Effector memory CD8-positive, alpha-beta T cell (primary cell): ENCODE results near the gene C12orf57.
A peak's percentile ranks its signal among the peaks of the same experiment; 100 is the strongest.

Experiments
- ATAC-seq: fragments of 150-1000 bp; cut with Tn5 transposase; replicated peaks from 2 replicates; pipeline ENCODE4 v1.10.0; 2021; ENCODE audit warnings: mild to moderate bottlenecking, moderate library complexity
- DNase-seq, 3 experiments: peaks; one replicate each; pipeline ENCODE4 v3.0.0; 2021
- H3K27ac Mint-ChIP-seq, 2 donors: one replicate each; pipeline ENCODE4 v1.8.0; 2022; ENCODE audit warnings: mild to moderate bottlenecking in 2 of 2, mixed read lengths in 2 of 2, moderate library complexity in 2 of 2
- H3K27me3 Mint-ChIP-seq, 2 donors: one replicate each; pipeline ENCODE4 v1.8.0; 2022; ENCODE audit warnings: mixed read lengths in 2 of 2
- H3K36me3 Mint-ChIP-seq: one replicate; pipeline ENCODE4 v1.8.0; 2022; ENCODE audit warnings: mild to moderate bottlenecking, moderate library complexity, mixed read lengths; ENCODE audit not compliant: insufficient read depth
- H3K4me1 Mint-ChIP-seq, 2 donors: one replicate each; pipeline ENCODE4 v1.8.0; 2022; ENCODE audit warnings: low read depth in 2 of 2, mixed read lengths in 2 of 2
- H3K4me3 Mint-ChIP-seq, 2 donors: one replicate each; pipeline ENCODE4 v1.8.0; 2022; ENCODE audit warnings: mild to moderate bottlenecking in 2 of 2, mixed read lengths in 2 of 2, moderate library complexity in 2 of 2
- H3K9me3 Mint-ChIP-seq, 2 donors: one replicate each; pipeline ENCODE4 v1.8.0; 2022; ENCODE audit warnings: mixed read lengths in 2 of 2

Gene C12orf57

GRCh38 chr12:6964605-6965025, 20.8 kb downstream of the C12orf57 start:
- peaks cover 56% of the 10 kb centered on the region for H3K36me3 Mint-ChIP-seq
- H3K4me1 Mint-ChIP-seq: peaks cover 41 to 42% of the 10 kb centered on the region in 2 donors
- H3K27me3 Mint-ChIP-seq: no peaks in the 10 kb centered on the region
- DNase-seq: no peak
- no peaks in the 10 kb centered on the region for H3K9me3 Mint-ChIP-seq
- no peak overlapping the region for H3K4me3 Mint-ChIP-seq
- ATAC-seq: no peak
- peak overlapping the region; percentile 85 to 92 for H3K27ac Mint-ChIP-seq

GRCh38 chr12:6965026-6965661, 21.3 kb downstream of the C12orf57 start:
- DNase-seq (peak; percentile 85 to 88 (median 86)), ATAC-seq (peak; percentile 44)
- Mint-ChIP-seq H3K36me3 (peaks cover 50% of the 10 kb centered on the region), H3K9me3 (no peaks in the 10 kb centered on the region), H3K4me1 (peaks cover 38 to 44% of the 10 kb centered on the region in 2 donors), H3K27me3 (no peaks in the 10 kb centered on the region), H3K4me3 (no peak overlapping the region), H3K27ac (peak overlapping the region; percentile 85 to 92)

- Mint-ChIP-seq H3K27ac (peak overlapping the region; percentile 64 to 92), H3K9me3 (no peaks in the 10 kb centered on the region), H3K36me3 (peaks cover 46% of the 10 kb centered on the region), H3K4me3 (no peak overlapping the region), H3K4me1 (peaks cover 34 to 40% of the 10 kb centered on the region in 2 donors), H3K27me3 (no peaks in the 10 kb centered on the region)
- DNase-seq (no peak), ATAC-seq (no peak)
Measured at GRCh38 chr12:6965714-6966113, 21.9 kb downstream of the C12orf57 start.

- DNase-seq (no peak), ATAC-seq (no peak)
- peaks cover 30 to 36% of the 10 kb centered on the region in 2 donors for H3K4me1 Mint-ChIP-seq
- no peak overlapping the region for H3K4me3 Mint-ChIP-seq
- no peaks in the 10 kb centered on the region for H3K9me3 Mint-ChIP-seq
- H3K27ac Mint-ChIP-seq: peak overlapping the region in 1 of 2 donors; percentile 64
- H3K27me3 Mint-ChIP-seq: no peaks in the 10 kb centered on the region
- peaks cover 42% of the 10 kb centered on the region for H3K36me3 Mint-ChIP-seq
Measured at GRCh38 chr12:6966351-6966750, 22.5 kb downstream of the C12orf57 start.

- peaks cover 40% of the 10 kb centered on the region for H3K36me3 Mint-ChIP-seq
- no peak overlapping the region for H3K4me3 Mint-ChIP-seq
- no peaks in the 10 kb centered on the region for H3K9me3 Mint-ChIP-seq
- peaks cover 29 to 33% of the 10 kb centered on the region in 2 donors for H3K4me1 Mint-ChIP-seq
- H3K27ac Mint-ChIP-seq: no peak overlapping the region
- H3K27me3 Mint-ChIP-seq: no peaks in the 10 kb centered on the region
- ATAC-seq (no peak), DNase-seq (no peak)
Measured at GRCh38 chr12:6967651-6968100, 23.9 kb downstream of the C12orf57 start.

GRCh38 chr12:6968426-6968825, 24.6 kb downstream of the C12orf57 start:
- Mint-ChIP-seq H3K27ac (peak overlapping the region in 1 of 2 donors; percentile 94), H3K27me3 (no peaks in the 10 kb centered on the region), H3K4me1 (peaks cover 29 to 33% of the 10 kb centered on the region in 2 donors), H3K9me3 (no peaks in the 10 kb centered on the region), H3K36me3 (peaks cover 46% of the 10 kb centered on the region), H3K4me3 (peak overlapping the region; percentile 93 to 98)
- ATAC-seq (no peak), DNase-seq (no peak)

- Mint-ChIP-seq H3K4me1 (peaks cover 26 to 27% of the 10 kb centered on the region in 2 donors), H3K27me3 (no peaks in the 10 kb centered on the region)
- no peak for DNase-seq
Measured at GRCh38 chr12:6970096-6970527, 26.3 kb downstream of the C12orf57 start.

GRCh38 chr12:6974180-6974579, 30.4 kb downstream of the C12orf57 start:
- Mint-ChIP-seq H3K36me3 (peaks cover 62% of the 10 kb centered on the region), H3K4me1 (peaks cover 15 to 19% of the 10 kb centered on the region in 2 donors), H3K9me3 (no peaks in the 10 kb centered on the region), H3K27me3 (no peaks in the 10 kb centered on the region), H3K4me3 (no peak overlapping the region), H3K27ac (peak overlapping the region in 1 of 2 donors; percentile 38)
- no peak for ATAC-seq
- DNase-seq: no peak

More at GRCh38 chr12:6970096-6970527, 26.3 kb downstream of the C12orf57 start:
- Mint-ChIP-seq H3K9me3 (no peaks in the 10 kb centered on the region), H3K4me3 (peak overlapping the region; percentile 93 to 98), H3K36me3 (peaks cover 57% of the 10 kb centered on the region), H3K27ac (peak overlapping the region; percentile 94)
- peak; percentile 3 for ATAC-seq

GRCh38 chr12:6975297-6976032, 31.6 kb downstream of the C12orf57 start:
- H3K36me3 Mint-ChIP-seq: peaks cover 66% of the 10 kb centered on the region
- DNase-seq (no peak), ATAC-seq (no peak)
- no peaks in the 10 kb centered on the region for H3K27me3 Mint-ChIP-seq
- no peak overlapping the region for H3K27ac Mint-ChIP-seq
- peaks cover 12 to 14% of the 10 kb centered on the region in 2 donors for H3K4me1 Mint-ChIP-seq
- no peak overlapping the region for H3K4me3 Mint-ChIP-seq
- no peaks in the 10 kb centered on the region for H3K9me3 Mint-ChIP-seq

GRCh38 chr12:6977653-6978052, 33.8 kb downstream of the C12orf57 start:
- no peak for DNase-seq
- Mint-ChIP-seq H3K36me3 (peaks cover 68% of the 10 kb centered on the region), H3K27me3 (no peaks in the 10 kb centered on the region), H3K4me3 (no peak overlapping the region), H3K9me3 (no peaks in the 10 kb centered on the region), H3K4me1 (peaks cover 0 to 5% of the 10 kb centered on the region in 2 donors), H3K27ac (peak overlapping the region; percentile 59 to 79)
- ATAC-seq: no peak

- ATAC-seq: no peak
- peaks cover 69% of the 10 kb centered on the region for H3K36me3 Mint-ChIP-seq
- H3K9me3 Mint-ChIP-seq: no peaks in the 10 kb centered on the region
Measured at GRCh38 chr12:6978188-6978587, 34.4 kb downstream of the C12orf57 start.

GRCh38 chr12:6978611-6979011, 34.8 kb downstream of the C12orf57 start:
- no peak for DNase-seq
- H3K27me3 Mint-ChIP-seq: no peaks in the 10 kb centered on the region
- peaks cover 70% of the 10 kb centered on the region for H3K36me3 Mint-ChIP-seq
- H3K9me3 Mint-ChIP-seq: no peaks in the 10 kb centered on the region
- no peak overlapping the region for H3K4me3 Mint-ChIP-seq
- H3K4me1 Mint-ChIP-seq: peaks cover 0 to 5% of the 10 kb centered on the region in 2 donors
- H3K27ac Mint-ChIP-seq: peak overlapping the region; percentile 79 to 80
- ATAC-seq: no peak

More at GRCh38 chr12:6978188-6978587, 34.4 kb downstream of the C12orf57 start:
- peak overlapping the region; percentile 79 to 80 for H3K27ac Mint-ChIP-seq
- H3K4me1 Mint-ChIP-seq: peaks cover 0 to 5% of the 10 kb centered on the region in 2 donors
- no peaks in the 10 kb centered on the region for H3K27me3 Mint-ChIP-seq
- H3K4me3 Mint-ChIP-seq: no peak overlapping the region
- DNase-seq: no peak

GRCh38 chr12:6979021-6979420, 35.2 kb downstream of the C12orf57 start:
- peaks cover 66% of the 10 kb centered on the region for H3K36me3 Mint-ChIP-seq
- H3K4me1 Mint-ChIP-seq: peaks cover 0 to 3% of the 10 kb centered on the region in 2 donors
- H3K9me3 Mint-ChIP-seq: no peaks in the 10 kb centered on the region
- H3K27me3 Mint-ChIP-seq: no peaks in the 10 kb centered on the region
- H3K27ac Mint-ChIP-seq: peak overlapping the region; percentile 79 to 80
- DNase-seq (no peak), ATAC-seq (no peak)
- no peak overlapping the region for H3K4me3 Mint-ChIP-seq
